Smooth muscle cell (in vitro differentiated cells): Measurements from ENCODE around the gene GTF3C1. TPM values are rescaled to one million over a fixed set of nuclear protein-coding genes. Genes with fewer than 3 reads are reported as not detected.
"Not testable (repeated sequence)": the region's sequence is repeated elsewhere in the genome, so short reads cannot be mapped to it uniquely, and the experiment has no call there.

Source experiments
- DNase-seq: peaks from one replicate; lab custom pipeline; 2025; ENCODE audit not compliant: unreplicated experiment; lab: John Stamatoyannopoulos, UW
- H2AFZ ChIP-seq: fragments of 200-600 bp; sonication (generic); 2 replicates; pipeline ENCODE4 v1.6.0; 2016; ENCODE audit warnings: antibody characterized with exemption, low read depth, mild to moderate bottlenecking
- H3F3A ChIP-seq: fragments of 200-600 bp; sonication (generic); 2 replicates; pipeline ENCODE4 v1.6.0; 2017; ENCODE audit warnings: antibody characterized with exemption, low read depth
- H3K27ac ChIP-seq: fragments of 200-600 bp; sonication (generic); 2 replicates; pipeline ENCODE4 v1.5.1; 2016; ENCODE audit warnings: low read depth, mild to moderate bottlenecking
- H3K27me3 ChIP-seq: fragments of 200-600 bp; sonication (generic); 2 replicates; pipeline ENCODE4 v1.6.1; 2016; ENCODE audit warnings: low read depth, mild to moderate bottlenecking
- H3K36me3 ChIP-seq: fragments of 200-600 bp; sonication (generic); 2 replicates; pipeline ENCODE4 v1.5.1; 2016; ENCODE audit warnings: low read depth
- H3K4me1 ChIP-seq: fragments of 200-600 bp; sonication (generic); 2 replicates; pipeline ENCODE4 v1.5.1; 2016; ENCODE audit warnings: low read depth
- H3K4me2 ChIP-seq: fragments of 200-600 bp; sonication (generic); 2 replicates; pipeline ENCODE4 v1.6.0; 2016; ENCODE audit warnings: mild to moderate bottlenecking
- H3K4me3 ChIP-seq: fragments of 200-600 bp; sonication (generic); 2 replicates; pipeline ENCODE4 v1.5.1; 2016; ENCODE audit warnings: mild to moderate bottlenecking
- H3K79me2 ChIP-seq: fragments of 200-600 bp; sonication (generic); 2 replicates; pipeline ENCODE4 v1.6.0; 2016; ENCODE audit warnings: low read depth, mild to moderate bottlenecking
- H3K9ac ChIP-seq: fragments of 200-600 bp; sonication (generic); 2 replicates; pipeline ENCODE4 v1.6.0; 2016; ENCODE audit warnings: low read depth
- H3K9me3 ChIP-seq: fragments of 200-600 bp; sonication (generic); replicated peaks from 2 replicates; pipeline ENCODE4 v1.5.1; 2016; ENCODE audit warnings: low read depth
- H4K20me1 ChIP-seq: fragments of 200-600 bp; sonication (generic); 2 replicates; pipeline ENCODE4 v1.6.0; 2016; ENCODE audit warnings: low read depth
- WGBS: methylation state at CpG from one replicate; pipeline ENCODE4 v1.1.7; 2016; ENCODE audit warnings: low lambda C conversion rate; 5-methylcytosine and 5-hydroxymethylcytosine counted together
- polyA plus RNA-seq: library from polyadenylated mRNA; unstranded; fragments of >200 nt; fragmentation: Nextera tagmentation; extraction: Ambion mirVana; gene quantifications from 2 replicates; pipeline ENCODE4 v1.2.1, GENCODE V29; 2016
- total RNA-seq: library from RNA; depleted of rRNA; stranded (reverse); fragments of >200 nt; gene quantifications from 2 replicates; pipeline ENCODE4 v1.2.3, GENCODE V29; 2014
- TF ChIP-seq, protein P1 (sequence below): fragments of 200-600 bp; sonication (generic); IDR thresholded peaks from 2 replicates; pipeline ENCODE4 v1.5.1; 2017; ENCODE audit warnings: borderline replicate concordance, mild to moderate bottlenecking, antibody characterized with exemption; ENCODE audit not compliant: insufficient read depth, poor library complexity, severe bottlenecking

Gene GTF3C1
- total and polyA plus RNA-seq, 2 experiments from 2014 or later: 47.6 to 78.5 TPM

DNA sequence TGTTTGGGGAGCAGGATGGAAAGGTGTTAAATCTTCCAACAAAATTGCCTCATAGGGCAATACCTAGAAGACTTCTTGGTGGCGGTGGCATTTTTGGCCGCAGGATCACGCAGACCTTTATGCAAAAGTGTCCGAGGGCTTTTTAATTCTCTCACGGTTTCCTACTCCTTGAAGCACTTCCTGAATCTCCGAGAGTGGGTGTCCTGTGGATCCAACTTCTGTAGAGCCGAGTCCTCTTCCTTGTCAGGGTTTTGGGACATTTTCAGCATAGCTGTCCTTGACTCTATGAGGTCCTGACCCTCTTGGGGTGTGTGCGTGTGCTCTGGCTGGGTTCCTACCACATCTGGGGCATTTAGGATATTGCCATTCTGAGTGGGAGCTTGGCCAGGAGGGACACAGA lies 116.1 kb downstream of the GTF3C1 start:
- Histone ChIP-seq H3F3A (no peaks in the 10 kb centered on the region), H3K4me2 (no peak overlapping the region), H3K4me3 (no peak overlapping the region), H3K27me3 (no peaks in the 10 kb centered on the region), H3K27ac (no peak overlapping the region), H3K79me2 (no peaks in the 10 kb centered on the region), H3K9ac (no peak overlapping the region), H3K9me3 (no peaks in the 10 kb centered on the region), H3K36me3 (no peaks in the 10 kb centered on the region), H4K20me1 (no peaks in the 10 kb centered on the region), H2AFZ (no peak overlapping the region), H3K4me1 (no peaks in the 10 kb centered on the region)
- WGBS: 93% methylated on average over 8 of the region's 8 CpGs
- no peak for DNase-seq
- TF ChIP-seq, protein P1, sequence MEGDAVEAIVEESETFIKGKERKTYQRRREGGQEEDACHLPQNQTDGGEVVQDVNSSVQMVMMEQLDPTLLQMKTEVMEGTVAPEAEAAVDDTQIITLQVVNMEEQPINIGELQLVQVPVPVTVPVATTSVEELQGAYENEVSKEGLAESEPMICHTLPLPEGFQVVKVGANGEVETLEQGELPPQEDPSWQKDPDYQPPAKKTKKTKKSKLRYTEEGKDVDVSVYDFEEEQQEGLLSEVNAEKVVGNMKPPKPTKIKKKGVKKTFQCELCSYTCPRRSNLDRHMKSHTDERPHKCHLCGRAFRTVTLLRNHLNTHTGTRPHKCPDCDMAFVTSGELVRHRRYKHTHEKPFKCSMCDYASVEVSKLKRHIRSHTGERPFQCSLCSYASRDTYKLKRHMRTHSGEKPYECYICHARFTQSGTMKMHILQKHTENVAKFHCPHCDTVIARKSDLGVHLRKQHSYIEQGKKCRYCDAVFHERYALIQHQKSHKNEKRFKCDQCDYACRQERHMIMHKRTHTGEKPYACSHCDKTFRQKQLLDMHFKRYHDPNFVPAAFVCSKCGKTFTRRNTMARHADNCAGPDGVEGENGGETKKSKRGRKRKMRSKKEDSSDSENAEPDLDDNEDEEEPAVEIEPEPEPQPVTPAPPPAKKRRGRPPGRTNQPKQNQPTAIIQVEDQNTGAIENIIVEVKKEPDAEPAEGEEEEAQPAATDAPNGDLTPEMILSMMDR: no peak

DNA sequence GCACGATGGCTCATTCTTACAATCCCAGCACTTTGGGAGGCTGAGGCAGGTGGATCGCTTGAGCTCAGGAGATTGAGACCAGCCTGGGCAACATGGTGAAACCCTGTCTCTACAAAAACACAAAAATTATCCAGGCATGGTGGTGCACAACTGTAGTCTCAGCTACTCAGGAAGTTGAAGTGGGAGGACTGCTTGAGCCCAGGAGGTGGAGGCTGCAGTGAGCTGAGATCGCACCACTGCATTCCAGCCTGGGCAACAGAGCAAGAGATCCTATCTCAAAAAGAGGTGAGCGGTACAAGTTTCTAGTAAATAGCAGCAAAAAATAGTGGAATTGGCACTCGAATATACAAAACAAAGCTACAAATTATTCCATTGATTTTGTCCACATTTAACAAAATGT lies 116.5 kb downstream of the GTF3C1 start:
- not testable (repeated sequence) for H3F3A ChIP-seq, DNase-seq, H3K79me2 ChIP-seq, H3K4me3 ChIP-seq, H3K36me3 ChIP-seq, H3K4me2 ChIP-seq, H4K20me1 ChIP-seq, H2AFZ ChIP-seq, H3K9me3 ChIP-seq, H3K9ac ChIP-seq, H3K27ac ChIP-seq, H3K4me1 ChIP-seq, H3K27me3 ChIP-seq
- WGBS: 85% methylated on average over 5 of the region's 5 CpGs

DNA sequence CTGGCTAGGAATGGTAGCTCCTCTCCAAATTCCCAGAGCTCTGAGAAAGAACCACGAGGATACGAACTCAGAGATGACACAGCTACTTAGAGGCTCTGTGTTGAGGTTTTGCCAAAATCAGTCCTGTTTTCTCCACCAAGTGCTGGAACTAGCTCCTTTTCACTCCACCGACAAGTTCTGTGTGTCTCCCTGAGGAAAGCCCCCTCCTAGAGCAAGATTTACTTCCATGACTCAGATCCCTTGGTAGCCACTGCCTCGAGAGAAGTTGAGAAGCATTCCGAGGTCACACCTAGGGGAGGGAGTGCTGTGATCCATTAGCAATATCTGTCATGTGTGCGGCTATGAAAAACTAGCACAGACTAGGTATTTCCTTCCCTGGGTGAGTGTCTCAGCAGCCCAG lies 117.2 kb downstream of the GTF3C1 start:
- H3K4me3 ChIP-seq: no peak overlapping the region
- H3F3A ChIP-seq: no peaks in the 10 kb centered on the region
- no peaks in the 10 kb centered on the region for H3K4me1 ChIP-seq
- H3K9ac ChIP-seq: peak overlapping the region; percentile 53
- H3K9me3 ChIP-seq: no peaks in the 10 kb centered on the region
- no peaks in the 10 kb centered on the region for H3K36me3 ChIP-seq
- no peaks in the 10 kb centered on the region for H3K27me3 ChIP-seq
- H3K79me2 ChIP-seq: no peaks in the 10 kb centered on the region
- 28% methylated on average over 6 of the region's 6 CpGs for WGBS
- no peak overlapping the region for H3K4me2 ChIP-seq
- peak overlapping the region; percentile 51 for H3K27ac ChIP-seq
- TF ChIP-seq, protein P1: no peak
- no peak overlapping the region for H2AFZ ChIP-seq
- no peak for DNase-seq
- no peaks in the 10 kb centered on the region for H4K20me1 ChIP-seq

DNA sequence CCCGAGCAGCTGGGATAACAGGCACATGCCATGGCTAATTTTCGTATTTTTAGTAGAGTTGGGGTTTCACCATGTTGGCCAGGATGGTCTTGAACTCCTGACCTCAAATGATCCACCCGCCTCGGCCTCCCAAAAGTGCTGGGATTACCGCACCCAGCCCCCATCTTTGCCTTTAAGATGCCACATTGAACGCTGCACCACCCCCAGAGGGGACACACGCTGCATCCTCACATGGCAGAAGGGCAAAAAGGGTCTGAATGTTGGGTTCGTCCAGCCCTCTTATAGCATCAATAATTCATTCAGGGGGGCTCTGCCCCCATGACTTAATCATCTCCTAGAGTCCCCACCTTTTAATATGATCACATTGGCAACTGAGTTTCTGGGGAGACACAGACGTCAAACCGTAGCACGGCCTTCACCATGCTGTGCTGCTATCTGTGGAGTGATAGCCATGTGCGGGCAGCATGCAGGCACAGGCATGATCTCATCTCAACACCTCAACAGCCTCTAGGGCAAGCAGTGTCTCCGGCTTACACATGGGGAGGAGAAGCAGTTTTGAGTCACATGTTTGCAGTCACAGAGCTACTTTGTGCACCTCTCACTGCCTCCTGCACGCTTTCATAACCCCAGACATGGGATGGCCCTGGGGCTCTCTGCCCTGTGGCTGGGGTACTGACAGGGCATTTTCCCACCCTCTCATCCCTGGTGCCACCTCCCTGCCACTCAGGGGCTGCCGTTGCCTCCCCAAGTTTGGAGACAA lies 117.8 kb downstream of the GTF3C1 start:
- DNase-seq: no peak
- Histone ChIP-seq H3K4me1 (no peaks in the 10 kb centered on the region), H3K27me3 (no peaks in the 10 kb centered on the region), H3K27ac (peak overlapping the region; percentile 51), H3F3A (no peaks in the 10 kb centered on the region), H3K79me2 (no peaks in the 10 kb centered on the region), H3K4me2 (no peak overlapping the region), H3K9ac (peak overlapping the region; percentile 53), H3K4me3 (no peak overlapping the region), H4K20me1 (no peaks in the 10 kb centered on the region), H3K9me3 (no peaks in the 10 kb centered on the region), H3K36me3 (no peaks in the 10 kb centered on the region), H2AFZ (no peak overlapping the region)
- TF ChIP-seq, protein P1: no peak
- 84% methylated on average over 15 of the region's 15 CpGs for WGBS
